HEK293 (cell line): ENCODE measurements around the gene FMO1.

Experiments
- CTCF ChIA-PET: fragments of 350-600 bp; formaldehyde crosslinking; extraction: SDS; loops from one replicate; lab custom pipeline; 2021; ENCODE audit warnings: antibody characterized with exemption; lab: Yijun Ruan, JAX
- POLR2A ChIA-PET: fragments of 300-600 bp; formaldehyde crosslinking; extraction: SDS; loops from one replicate; lab custom pipeline; 2020; ENCODE audit warnings: antibody characterized with exemption, inconsistent platforms; lab: Yijun Ruan, JAX
- H3K27ac ChIP-seq: fragments of 200-500 bp; sonication (Bioruptor generic); 2 replicates; pipeline ENCODE4 v1.5.1; 2014; ENCODE audit warnings: low read depth, low read length, control low read depth, inconsistent platforms; ENCODE audit errors: extremely low read depth
- H3K36me3 ChIP-seq, 2 experiments: fragments of 200-500 bp in 1 of 2; sonication (Bioruptor generic) in 1 of 2; 1 replicate in 1 of 2; 2 replicates in 1 of 2; pipeline ENCODE4 v1.5.1; 2014 to 2017; ENCODE audit warnings: inconsistent platforms in 2 of 2, low read length in 2 of 2; ENCODE audit not compliant: control insufficient read depth in 2 of 2, insufficient read depth in 1 of 2
- H3K4me1 ChIP-seq: fragments of 200-500 bp; sonication (Bioruptor generic); 2 replicates; pipeline ENCODE4 v1.5.1; 2014; ENCODE audit warnings: mild to moderate bottlenecking, low read length, inconsistent platforms; ENCODE audit not compliant: control insufficient read depth, insufficient read depth
- H3K4me3 ChIP-seq: 2 replicates; pipeline ENCODE4 v1.5.1; 2011; ENCODE audit warnings: low read depth, mild to moderate bottlenecking, control low read depth, low read length, moderate library complexity
- H3K9me3 ChIP-seq: fragments of 200-500 bp; sonication (Bioruptor generic); 2 replicates; pipeline ENCODE4 v1.5.1; 2014; ENCODE audit warnings: low read depth, low read length, inconsistent platforms; ENCODE audit not compliant: control insufficient read depth, insufficient read depth
- CTCF ChIP-seq: fragments of 450-650 bp; formaldehyde crosslinking; IDR thresholded peaks from 2 replicates; pipeline ENCODE4 v1.5.1; 2016; ENCODE audit warnings: missing biosample characterization, missing genetic modification characterization
- MZF1 ChIP-seq: fragments of 450-650 bp; formaldehyde crosslinking; IDR thresholded peaks from 2 replicates; pipeline ENCODE4 v1.5.1; 2017; ENCODE audit warnings: missing biosample characterization, missing genetic modification characterization, borderline replicate concordance
- OSR2 ChIP-seq: fragments of 450-650 bp; formaldehyde crosslinking; IDR thresholded peaks from 2 replicates; pipeline ENCODE4 v1.5.1; 2016; ENCODE audit warnings: missing biosample characterization, missing genetic modification characterization
- OVOL3 ChIP-seq: fragments of 450-650 bp; formaldehyde crosslinking; IDR thresholded peaks from 2 replicates; pipeline ENCODE4 v1.5.1; 2016; ENCODE audit warnings: missing biosample characterization, missing genetic modification characterization
- PRDM4 ChIP-seq: fragments of 450-650 bp; formaldehyde crosslinking; IDR thresholded peaks from 2 replicates; pipeline ENCODE4 v1.5.1; 2017; ENCODE audit warnings: missing biosample characterization, missing genetic modification characterization
- YY2 ChIP-seq: fragments of 450-650 bp; formaldehyde crosslinking; IDR thresholded peaks from 2 replicates; pipeline ENCODE4 v1.5.1; 2016; ENCODE audit warnings: missing biosample characterization, missing genetic modification characterization
- ZNF146 ChIP-seq: fragments of 450-650 bp; formaldehyde crosslinking; IDR thresholded peaks from 2 replicates; pipeline ENCODE4 v1.5.1; 2016; ENCODE audit warnings: missing biosample characterization, missing genetic modification characterization
- ZNF148 ChIP-seq: fragments of 450-650 bp; formaldehyde crosslinking; IDR thresholded peaks from 2 replicates; pipeline ENCODE4 v1.5.0; 2017; ENCODE audit warnings: missing biosample characterization, missing genetic modification characterization, borderline replicate concordance
- ZNF155 ChIP-seq: fragments of 450-650 bp; formaldehyde crosslinking; IDR thresholded peaks from 2 replicates; pipeline ENCODE4 v1.5.1; 2016; ENCODE audit warnings: missing biosample characterization, missing genetic modification characterization
- ZNF18 ChIP-seq: fragments of 450-650 bp; formaldehyde crosslinking; IDR thresholded peaks from 2 replicates; pipeline ENCODE4 v1.5.1; 2016; ENCODE audit warnings: missing biosample characterization, missing genetic modification characterization
- ZNF202 ChIP-seq: fragments of 450-650 bp; formaldehyde crosslinking; IDR thresholded peaks from 2 replicates; pipeline ENCODE4 v1.5.1; 2016; ENCODE audit warnings: missing biosample characterization, missing genetic modification characterization, borderline replicate concordance
- ZNF26 ChIP-seq: fragments of 450-650 bp; formaldehyde crosslinking; IDR thresholded peaks from 2 replicates; pipeline ENCODE4 v1.5.1; 2016; ENCODE audit warnings: missing biosample characterization, missing genetic modification characterization
- ZNF274 ChIP-seq, 2 experiments: fragments of 200-500 bp in 1 of 2; fragments of 450-650 bp in 1 of 2; sonication (Bioruptor generic) in 1 of 2; formaldehyde crosslinking in 1 of 2; IDR thresholded peaks; 2 replicates each; pipeline versions ENCODE4 v1.5.1 to v1.6.1; 2014 to 2016; ENCODE audit warnings: borderline replicate concordance in 1 of 2, inconsistent platforms in 1 of 2, low read length in 1 of 2, missing biosample characterization in 1 of 2, missing genetic modification characterization in 1 of 2
- ZNF335 ChIP-seq: fragments of 450-650 bp; formaldehyde crosslinking; conservative IDR thresholded peaks from 2 replicates; pipeline ENCODE4 v1.5.1; 2016; ENCODE audit warnings: missing biosample characterization, missing genetic modification characterization
- ZNF350 ChIP-seq: fragments of 450-650 bp; formaldehyde crosslinking; IDR thresholded peaks from 2 replicates; pipeline ENCODE4 v1.5.0; 2017; ENCODE audit warnings: missing biosample characterization, mild to moderate bottlenecking, missing genetic modification characterization
- ZNF561 ChIP-seq: fragments of 450-650 bp; IDR thresholded peaks from 2 replicates; pipeline ENCODE4 v1.5.1; 2018; ENCODE audit warnings: missing biosample characterization, missing genetic modification characterization, borderline replicate concordance

FMO1 gene

GRCh38 chr1:171217658-171218443, 30.4 kb upstream of the FMO1 start (continued):
- no peak for TF ChIP-seq ZNF146 (tag by site-specific recombination)

GRCh38 chr1:171218661-171219060, 29.6 kb upstream of the FMO1 start:
- Histone ChIP-seq H3K4me1 (no peaks in the 10 kb centered on the region), H3K4me3 (no peak overlapping the region), H3K36me3 (no peaks in the 10 kb centered on the region), H3K9me3 (no peaks in the 10 kb centered on the region), H3K27ac (no peak overlapping the region)
- POLR2A ChIA-PET, result no interaction called here
- TF ChIP-seq ZNF274 (IDR thresholded peaks at IDR 0.05; ENCODE audit: low read length), result no peak
- no peak for TF ChIP-seq ZNF274 (tag by site-specific recombination; IDR thresholded peaks at IDR 0.05; ENCODE audit: borderline replicate concordance)
- no peak for TF ChIP-seq ZNF18
- no peak for TF ChIP-seq ZNF350 (tag by site-specific recombination)
- no peak for TF ChIP-seq OVOL3 (tag by site-specific recombination)
- TF ChIP-seq YY2 (tag by site-specific recombination), result no peak
- TF ChIP-seq MZF1 (tag by site-specific recombination), result no peak
- TF ChIP-seq ZNF202 (tag by site-specific recombination), result no peak
- CTCF ChIA-PET, result no interaction called here

GRCh38 chr1:171219346-171220080, 28.8 kb upstream of the FMO1 start:
- ChIA-PET POLR2A (no interaction called here), CTCF (no interaction called here)
- no peaks in the 10 kb centered on the region for H3K36me3 ChIP-seq
- no peak overlapping the region for H3K27ac ChIP-seq
- H3K9me3 ChIP-seq, result no peaks in the 10 kb centered on the region
- no peak overlapping the region for H3K4me3 ChIP-seq
- H3K4me1 ChIP-seq, result no peaks in the 10 kb centered on the region
- no peak for TF ChIP-seq ZNF561
- TF ChIP-seq ZNF26 (tag by site-specific recombination), result no peak
- no peak for TF ChIP-seq PRDM4 (tag by site-specific recombination)
- TF ChIP-seq CTCF (tag by site-specific recombination), result no peak
- TF ChIP-seq ZNF155, result no peak
- no peak for TF ChIP-seq ZNF335 (tag by site-specific recombination)
- no peak for TF ChIP-seq ZNF148 (tag by site-specific recombination)
- TF ChIP-seq OSR2 (tag by site-specific recombination), result no peak
